Stimulated activated naive B cell treated with anti-CD40 and anti-IgM and Interleukin-4, amounts not matched to agents 10 μg/mL and 1 μg/mL and 100 μg/mL, for 72 hours (primary cell): ENCODE data around the gene BOD1L1.
A peak's percentile ranks its signal among the peaks of the same experiment; 100 is the strongest.

Source experiments
- ATAC-seq, 2 donors: fragments of 150-1000 bp; cut with Tn5 transposase; replicated peaks; 2 replicates each; pipeline ENCODE4 v1.10.0; 2021; ENCODE audit warnings: moderate library complexity in 1 of 2
- DNase-seq: peaks from one replicate; pipeline ENCODE4 v3.0.0; 2021
- H3K27ac Mint-ChIP-seq: one replicate; pipeline ENCODE4 v1.8.0; 2022; ENCODE audit warnings: mild to moderate bottlenecking, mixed read lengths
- H3K27me3 Mint-ChIP-seq, 2 donors: one replicate each; pipeline ENCODE4 v1.8.0; 2022; ENCODE audit warnings: mixed read lengths in 2 of 2
- H3K36me3 Mint-ChIP-seq, 2 donors: one replicate each; pipeline ENCODE4 v1.8.0; 2022; ENCODE audit warnings: mixed read lengths in 2 of 2, mild to moderate bottlenecking in 1 of 2
- H3K4me1 Mint-ChIP-seq, 2 donors: one replicate each; pipeline ENCODE4 v1.8.0; 2022; ENCODE audit warnings: mixed read lengths in 2 of 2, mild to moderate bottlenecking in 1 of 2
- H3K4me3 Mint-ChIP-seq, 2 donors: one replicate each; pipeline ENCODE4 v1.8.0; 2022; ENCODE audit warnings: mild to moderate bottlenecking in 2 of 2, mixed read lengths in 2 of 2, moderate library complexity in 1 of 2
- H3K9me3 Mint-ChIP-seq, 2 donors: one replicate each; pipeline ENCODE4 v1.8.0; 2022; ENCODE audit warnings: mixed read lengths in 2 of 2, mild to moderate bottlenecking in 1 of 2

The BOD1L1 gene

DNA sequence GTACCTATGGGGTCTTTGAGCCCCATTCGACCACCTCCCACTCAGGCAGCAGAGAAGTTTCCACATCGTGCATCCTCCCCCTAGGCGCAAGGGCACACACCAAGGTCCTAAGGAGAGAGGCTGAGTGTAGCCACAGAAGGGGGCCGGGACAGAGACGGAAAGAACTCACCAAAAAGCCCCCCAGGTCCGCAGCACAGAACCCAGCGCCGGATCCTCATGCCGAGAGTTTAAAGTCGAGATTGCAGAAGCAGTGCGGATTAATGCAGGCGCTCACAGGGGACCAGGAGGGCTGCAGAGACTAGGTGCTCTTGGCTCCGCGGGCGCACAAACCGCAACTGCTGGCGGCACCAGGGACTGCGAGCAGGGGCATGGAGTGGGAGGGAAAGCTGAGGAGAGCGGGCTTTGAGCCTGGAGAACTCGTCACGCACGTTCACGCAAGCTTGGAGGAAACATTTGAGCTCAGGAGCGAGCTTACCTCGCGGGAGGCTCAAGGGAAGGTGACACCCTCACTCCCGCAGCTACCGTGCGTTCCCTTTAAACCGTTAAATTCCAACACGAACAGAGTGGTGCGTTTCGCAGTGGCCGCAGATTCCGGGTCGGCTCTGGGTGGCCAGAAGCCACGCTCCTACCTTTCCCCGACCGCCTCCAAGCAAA lies 91.7 kb downstream of the BOD1L1 start:
- Mint-ChIP-seq H3K9me3 (peaks cover 5 to 8% of the 10 kb centered on the region in 2 donors), H3K4me1 (peaks cover 11 to 16% of the 10 kb centered on the region in 2 donors), H3K4me3 (no peak overlapping the region), H3K27me3 (peaks cover 69 to 88% of the 10 kb centered on the region in 2 donors), H3K27ac (peak overlapping the region; percentile 51), H3K36me3 (peaks cover 6 to 11% of the 10 kb centered on the region in 2 donors)
- no peak for DNase-seq
- ATAC-seq, result no peak

DNA sequence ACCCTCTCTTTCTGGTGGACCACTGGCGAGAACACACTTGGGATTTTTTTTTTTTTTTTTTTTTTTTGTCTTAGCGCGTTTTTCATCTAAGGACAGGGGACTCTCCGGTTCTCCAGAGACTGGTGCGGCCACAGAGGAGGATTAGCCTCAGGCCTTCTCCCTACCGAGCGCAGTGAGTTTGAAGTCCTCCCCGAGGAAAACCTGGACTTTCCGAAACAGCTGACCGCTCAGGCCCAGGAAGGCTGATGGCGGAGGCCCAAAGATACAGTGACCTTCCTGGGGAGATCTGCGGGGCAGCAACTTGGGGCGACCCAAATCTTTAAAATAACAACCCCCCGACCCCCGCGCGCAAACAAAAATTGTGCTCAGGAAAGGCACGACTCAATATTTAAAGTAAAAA lies 92.4 kb downstream of the BOD1L1 start:
- Mint-ChIP-seq H3K36me3 (peaks cover 6 to 11% of the 10 kb centered on the region in 2 donors), H3K27ac (peak overlapping the region; percentile 51)

DNA sequence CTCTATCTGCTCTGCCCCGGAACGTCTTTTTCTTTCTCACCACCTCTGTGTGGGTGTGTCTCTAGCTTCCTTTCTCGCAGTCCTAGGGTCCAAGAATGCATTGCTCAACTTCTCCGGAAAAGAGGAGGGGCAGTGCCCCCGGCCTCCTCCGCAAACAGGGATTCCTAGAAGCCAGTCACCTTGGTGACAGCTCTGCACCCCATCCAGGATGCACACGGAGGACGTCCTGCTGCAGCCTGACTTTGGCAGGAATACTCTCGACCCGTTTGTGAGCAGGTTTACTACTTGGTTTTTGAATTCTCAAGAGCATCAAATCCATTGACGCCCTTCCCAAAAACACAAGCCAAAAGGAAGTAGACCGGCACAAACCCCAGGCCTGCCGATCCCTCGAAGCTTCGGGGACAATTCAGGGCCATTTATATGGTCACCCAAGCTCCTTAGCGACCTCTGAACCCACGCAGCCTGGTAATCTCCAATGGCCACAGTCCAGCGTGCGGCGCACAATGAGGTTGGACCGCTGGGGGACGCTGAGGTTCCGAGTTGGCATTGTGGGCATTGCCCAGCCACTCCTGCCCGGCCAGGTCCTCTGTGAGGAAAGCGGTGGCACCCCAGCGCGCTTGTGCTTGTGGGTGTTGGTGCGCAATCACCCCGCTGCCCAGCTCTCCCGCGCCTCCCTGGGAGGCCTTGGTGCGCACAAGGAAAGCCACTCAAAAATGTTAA lies 93.0 kb downstream of the BOD1L1 start:
- peaks cover 6 to 11% of the 10 kb centered on the region in 2 donors for H3K36me3 Mint-ChIP-seq
- no peak overlapping the region for H3K4me3 Mint-ChIP-seq
- H3K4me1 Mint-ChIP-seq, result peaks cover 11 to 16% of the 10 kb centered on the region in 2 donors
- H3K27ac Mint-ChIP-seq, result no peak overlapping the region
- DNase-seq (no peak), ATAC-seq (no peak)
- H3K27me3 Mint-ChIP-seq, result peaks cover 77 to 97% of the 10 kb centered on the region in 2 donors
- peaks cover 5 to 8% of the 10 kb centered on the region in 2 donors for H3K9me3 Mint-ChIP-seq

More for the DNA sequence above, 92.4 kb downstream of the BOD1L1 start:
- DNase-seq, result no peak
- Mint-ChIP-seq H3K4me1 (peaks cover 11 to 16% of the 10 kb centered on the region in 2 donors), H3K4me3 (no peak overlapping the region), H3K27me3 (peaks cover 71 to 91% of the 10 kb centered on the region in 2 donors), H3K9me3 (peaks cover 5 to 8% of the 10 kb centered on the region in 2 donors)
- no peak for ATAC-seq

DNA sequence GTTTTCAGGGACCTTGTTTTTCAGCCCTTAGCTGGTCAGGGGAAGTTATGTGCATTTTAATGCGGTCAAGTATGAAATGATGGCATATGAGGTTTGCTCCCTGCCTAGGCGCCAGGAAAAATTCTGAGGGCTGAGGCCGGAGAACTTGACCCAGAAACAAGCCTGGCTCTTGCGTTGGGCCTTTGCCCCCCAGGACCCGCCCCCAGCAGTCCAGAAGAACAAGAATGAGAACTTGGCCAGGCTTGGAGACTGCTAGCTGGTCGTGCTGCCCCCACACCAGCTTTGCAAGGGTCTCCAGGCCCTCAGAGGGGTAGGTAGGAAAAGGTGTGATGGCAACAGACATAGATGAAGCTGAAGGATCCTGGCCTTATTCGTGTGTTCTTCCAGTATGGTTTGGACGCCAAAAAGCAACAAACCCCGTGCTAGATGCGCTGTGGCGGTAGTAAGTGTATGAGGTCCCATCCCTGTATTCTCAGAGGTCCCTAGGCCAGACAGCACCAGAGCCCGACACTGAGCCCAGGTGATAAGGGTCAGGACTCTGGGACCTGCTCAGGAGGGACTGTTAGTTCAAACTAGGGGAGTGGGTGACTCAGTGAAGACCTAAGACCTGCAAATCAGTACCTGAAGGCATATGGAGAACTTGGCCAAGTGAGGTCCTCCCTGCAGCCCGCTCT lies 93.7 kb downstream of the BOD1L1 start:
- no peak overlapping the region for H3K4me3 Mint-ChIP-seq
- H3K4me1 Mint-ChIP-seq, result peaks cover 14 to 17% of the 10 kb centered on the region in 2 donors
- no peak overlapping the region for H3K27ac Mint-ChIP-seq
- DNase-seq (no peak), ATAC-seq (no peak)
- peaks cover 80 to 99% of the 10 kb centered on the region in 2 donors for H3K27me3 Mint-ChIP-seq
- peaks cover 6 to 9% of the 10 kb centered on the region in 2 donors for H3K36me3 Mint-ChIP-seq
- peaks cover 5 to 7% of the 10 kb centered on the region in 2 donors for H3K9me3 Mint-ChIP-seq

DNA sequence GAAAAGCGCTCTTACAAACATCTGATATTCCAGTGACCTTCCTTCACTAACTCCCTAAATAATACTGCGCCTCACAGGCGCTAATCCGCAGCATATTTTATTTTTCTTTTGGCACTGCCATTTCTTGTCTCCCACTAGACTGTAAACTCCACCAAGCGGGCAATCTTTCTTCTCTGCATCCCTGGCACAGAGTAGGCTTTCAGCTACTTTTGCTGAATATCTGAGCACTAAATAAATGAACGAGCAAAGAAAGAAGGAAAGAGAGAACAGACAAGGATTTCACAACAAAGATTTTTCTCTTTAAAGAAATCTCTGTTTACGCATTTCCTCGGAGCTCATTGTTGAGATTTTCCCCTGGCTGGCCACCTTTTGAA lies 95.9 kb downstream of the BOD1L1 start:
- peaks cover 16 to 25% of the 10 kb centered on the region in 2 donors for H3K4me1 Mint-ChIP-seq
- H3K27ac Mint-ChIP-seq, result peak overlapping the region; percentile 88
- no peak for ATAC-seq
- H3K27me3 Mint-ChIP-seq, result peaks cover 74 to 94% of the 10 kb centered on the region in 2 donors
- peaks cover 0 to 2% of the 10 kb centered on the region in 2 donors for H3K36me3 Mint-ChIP-seq
- peaks cover 0 to 2% of the 10 kb centered on the region in 2 donors for H3K9me3 Mint-ChIP-seq
- H3K4me3 Mint-ChIP-seq, result no peak overlapping the region
- DNase-seq, result no peak

DNA sequence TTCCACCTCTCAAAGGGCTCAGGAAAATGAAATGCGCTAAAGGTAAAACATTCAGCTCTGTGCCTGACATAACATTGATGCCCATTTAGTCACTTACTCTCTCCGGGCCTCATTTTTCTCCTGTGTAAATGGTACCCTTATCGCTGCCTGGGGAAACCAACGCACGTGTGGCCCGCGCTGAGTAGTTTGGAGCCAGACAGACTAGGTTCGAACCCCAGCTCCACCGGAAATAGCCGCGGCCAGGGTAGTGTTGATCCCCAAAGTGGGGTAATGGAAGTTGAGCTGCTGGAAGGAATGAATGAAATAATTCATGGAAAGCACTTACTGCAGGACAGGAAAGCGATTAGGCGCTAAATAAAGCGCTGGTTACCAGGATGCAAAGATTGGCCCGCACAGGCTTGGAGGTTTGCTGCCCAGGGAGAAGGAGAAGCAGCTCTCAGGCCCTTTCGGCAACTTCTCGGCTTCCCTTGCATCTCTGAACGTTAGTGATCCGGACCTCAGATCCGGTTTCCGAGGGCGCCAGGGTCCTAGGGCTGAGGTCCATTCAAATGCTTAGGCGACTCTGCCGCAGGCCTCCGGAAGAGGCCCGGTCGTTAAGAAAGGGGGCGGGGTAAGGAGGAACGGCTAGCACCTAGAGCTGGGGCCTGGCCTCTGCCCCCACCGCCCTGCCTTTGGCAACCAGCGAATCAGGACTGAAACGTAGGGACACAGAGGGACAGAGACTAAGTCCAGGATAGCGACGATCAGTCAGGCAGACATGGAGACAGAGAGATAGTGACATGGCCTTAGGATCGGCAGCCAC lies 96.5 kb downstream of the BOD1L1 start:
- Mint-ChIP-seq H3K4me3 (no peak overlapping the region), H3K27ac (peak overlapping the region; percentile 88), H3K27me3 (peaks cover 70 to 90% of the 10 kb centered on the region in 2 donors)

DNA sequence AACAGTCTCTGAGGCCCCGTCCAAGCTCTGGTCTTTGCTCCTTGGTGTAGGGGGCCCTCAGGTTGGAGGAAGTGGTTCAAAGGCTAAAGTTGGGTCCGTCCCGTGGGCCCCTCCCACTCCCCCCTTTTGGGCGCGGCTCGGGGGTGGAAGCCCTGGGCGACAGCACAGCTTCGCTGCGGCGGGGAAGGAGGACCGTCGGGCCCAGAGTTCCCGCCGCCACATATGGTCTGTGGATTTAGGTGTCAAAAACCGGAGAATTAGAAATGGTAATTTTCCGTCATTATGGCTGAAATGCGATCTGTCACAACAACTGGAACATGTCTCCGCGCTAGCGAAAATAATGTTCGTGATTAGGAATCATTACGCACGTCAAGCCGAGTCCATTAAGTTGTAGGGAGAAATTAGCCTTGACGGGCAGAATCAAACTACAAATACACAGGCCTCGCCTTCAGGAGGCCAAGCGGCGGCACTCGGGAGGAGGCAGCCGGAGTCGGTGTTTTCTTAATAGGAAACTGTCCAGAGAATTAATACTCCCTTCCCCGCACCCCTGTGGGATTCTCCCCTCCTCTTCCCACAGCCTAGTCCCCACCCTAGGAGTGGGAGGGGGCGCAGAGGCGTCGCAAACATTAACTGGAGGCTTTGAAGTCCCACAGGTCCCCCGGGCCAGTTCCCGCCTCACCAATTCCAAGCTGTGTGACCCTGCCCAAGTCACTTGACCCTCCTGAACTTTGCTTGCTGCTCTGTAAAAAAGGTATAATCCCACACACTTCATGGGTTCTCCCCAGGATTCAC lies 98.2 kb downstream of the BOD1L1 start:
- Mint-ChIP-seq H3K27ac (peak overlapping the region; percentile 42), H3K4me1 (peaks cover 16 to 23% of the 10 kb centered on the region in 2 donors), H3K27me3 (peaks cover 73 to 86% of the 10 kb centered on the region in 2 donors), H3K9me3 (peaks cover 0 to 3% of the 10 kb centered on the region in 2 donors), H3K4me3 (peak overlapping the region in 1 of 2 donors; percentile 25), H3K36me3 (peaks cover under 1 to 2% of the 10 kb centered on the region in 2 donors)
- ATAC-seq, result no peak
- DNase-seq, result no peak

More for the DNA sequence above, 96.5 kb downstream of the BOD1L1 start:
- ATAC-seq (no peak), DNase-seq (no peak)
- Mint-ChIP-seq H3K9me3 (peaks cover 0 to 2% of the 10 kb centered on the region in 2 donors), H3K36me3 (peaks cover 0 to 2% of the 10 kb centered on the region in 2 donors), H3K4me1 (peaks cover 16 to 25% of the 10 kb centered on the region in 2 donors)

DNA sequence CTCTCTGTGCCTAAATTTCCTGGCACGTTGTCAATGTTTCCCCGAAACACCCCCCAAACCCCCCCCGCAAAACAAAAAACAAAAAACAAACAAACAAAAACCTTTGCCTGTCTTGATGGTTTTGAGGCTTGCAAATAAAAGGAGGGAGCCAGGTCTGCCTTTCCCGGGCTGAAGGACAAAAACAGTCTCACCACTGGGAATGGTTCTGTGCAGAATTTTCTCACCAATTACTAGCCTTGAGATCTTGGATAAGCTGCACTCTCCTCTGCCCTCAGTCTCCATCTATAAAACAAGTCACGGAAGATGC lies 98.8 kb downstream of the BOD1L1 start:
- H3K27ac Mint-ChIP-seq, result peak overlapping the region; percentile 90
- peaks cover 0 to 5% of the 10 kb centered on the region in 2 donors for H3K9me3 Mint-ChIP-seq
- peaks cover 73 to 86% of the 10 kb centered on the region in 2 donors for H3K27me3 Mint-ChIP-seq
- no peak overlapping the region for H3K4me3 Mint-ChIP-seq
- ATAC-seq, result no peak
- DNase-seq, result no peak
- H3K4me1 Mint-ChIP-seq, result peaks cover 16 to 18% of the 10 kb centered on the region in 2 donors
- H3K36me3 Mint-ChIP-seq, result peaks cover 2 to 6% of the 10 kb centered on the region in 2 donors

DNA sequence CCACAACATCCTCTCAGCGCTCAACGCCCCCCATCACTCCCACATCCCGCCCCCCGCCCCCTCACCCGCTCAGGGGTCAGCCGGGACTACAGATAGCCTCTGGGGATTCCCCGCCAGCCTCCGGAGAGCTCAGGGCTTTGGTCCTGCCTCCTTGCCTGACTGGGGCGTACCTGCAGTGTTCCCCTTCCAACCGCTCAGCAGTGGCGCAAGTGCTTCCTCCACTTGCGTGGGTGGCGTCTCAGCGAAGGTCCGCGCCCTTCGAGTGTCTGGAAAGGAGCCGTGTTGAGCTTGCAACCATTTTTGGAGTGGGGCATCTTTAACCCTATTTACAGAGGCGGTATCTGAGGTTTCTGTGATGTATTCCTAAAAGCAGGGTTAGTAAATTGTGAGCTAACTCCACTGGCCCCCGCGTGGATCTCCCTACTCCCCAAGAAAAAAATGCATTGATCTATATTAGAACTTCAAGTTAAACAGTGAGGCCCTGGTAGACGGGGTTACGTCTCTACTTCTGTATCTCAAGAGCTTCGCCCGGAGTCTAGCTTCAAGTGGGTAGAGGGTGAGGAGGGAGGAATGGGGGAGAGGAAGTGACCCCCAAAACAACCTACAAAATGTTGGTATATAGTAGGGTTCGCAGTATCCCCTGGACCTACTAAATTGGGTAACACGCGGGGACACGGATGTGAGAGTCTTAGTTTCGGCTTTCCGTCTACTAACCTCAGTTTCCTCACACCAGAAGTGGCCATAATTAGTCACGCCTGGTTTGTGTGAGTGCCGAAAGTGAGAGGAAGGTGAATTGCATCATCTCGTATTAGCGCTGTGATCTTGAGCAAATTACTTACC lies 99.3 kb downstream of the BOD1L1 start:
- Mint-ChIP-seq H3K4me3 (peak overlapping the region; percentile 46 to 55), H3K36me3 (peaks cover 2 to 6% of the 10 kb centered on the region in 2 donors), H3K27me3 (peaks cover 70 to 86% of the 10 kb centered on the region in 2 donors), H3K9me3 (peaks cover 0 to 6% of the 10 kb centered on the region in 2 donors), H3K4me1 (peaks cover 16 to 18% of the 10 kb centered on the region in 2 donors), H3K27ac (peak overlapping the region; percentile 90)
- DNase-seq, result no peak
- peak; percentile 45 to 73 for ATAC-seq

DNA sequence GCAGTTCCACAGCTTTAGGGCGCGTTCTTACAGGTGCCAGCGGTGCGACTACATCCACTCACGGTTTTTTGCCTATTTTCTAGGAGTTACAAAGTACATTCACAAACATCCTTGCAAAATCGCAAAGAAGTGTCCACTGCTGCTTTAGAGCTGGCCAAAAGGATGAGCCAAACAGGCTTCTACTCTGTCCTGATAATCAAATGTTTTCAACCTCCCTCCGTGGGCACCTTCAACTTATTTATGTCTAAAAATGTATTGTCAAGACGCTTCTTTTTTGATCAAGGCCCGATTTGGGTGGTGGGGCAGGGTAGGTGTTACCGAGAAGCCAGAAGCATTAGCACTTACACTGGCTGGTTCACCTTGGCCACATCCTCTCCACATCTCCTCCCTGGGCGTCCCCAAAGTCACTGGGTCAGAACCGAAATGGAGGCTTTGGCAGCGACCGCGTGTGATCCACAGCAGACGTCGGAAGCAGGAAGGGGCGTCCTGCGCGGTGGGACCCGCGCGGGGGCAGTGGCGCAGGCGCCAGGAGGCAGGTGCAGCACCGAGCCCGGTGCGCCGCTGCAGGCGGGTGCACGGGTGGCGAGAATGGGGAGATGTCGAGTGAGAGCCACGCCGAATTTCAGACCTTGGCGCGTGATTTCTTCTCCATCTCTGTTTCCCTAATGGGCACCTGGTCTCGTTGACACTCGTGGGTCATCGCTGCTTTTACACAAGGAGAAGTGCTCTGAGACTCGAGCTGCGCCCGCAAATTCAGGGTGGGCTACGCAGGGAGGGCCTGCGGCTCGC lies 100.1 kb downstream of the BOD1L1 start:
- Mint-ChIP-seq H3K4me3 (peak overlapping the region; percentile 69 to 74), H3K9me3 (peaks cover 0 to 6% of the 10 kb centered on the region in 2 donors), H3K27me3 (peaks cover 77 to 86% of the 10 kb centered on the region in 2 donors), H3K27ac (peak overlapping the region; percentile 85), H3K4me1 (peaks cover 18 to 23% of the 10 kb centered on the region in 2 donors), H3K36me3 (peaks cover 2 to 6% of the 10 kb centered on the region in 2 donors)
- ATAC-seq, result peak; percentile 23
- no peak for DNase-seq

DNA sequence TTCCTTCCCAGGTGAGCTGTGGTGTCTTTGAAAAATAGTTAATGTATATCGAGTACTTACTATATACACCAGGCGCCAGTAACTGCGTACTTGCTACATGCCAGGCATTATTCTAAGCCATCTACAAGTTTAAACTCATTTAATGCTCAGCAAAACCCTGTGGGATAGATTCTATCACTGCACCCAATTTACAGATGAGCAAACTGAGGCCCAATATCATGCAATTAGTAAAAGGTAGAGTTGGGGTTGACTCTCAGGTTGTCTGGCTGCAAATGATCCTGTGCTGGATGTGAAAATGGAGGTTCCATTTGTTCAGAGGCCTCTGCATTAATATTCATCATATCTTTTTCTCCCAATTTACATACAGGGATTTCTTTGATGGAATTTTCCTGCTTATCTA lies 100.9 kb downstream of the BOD1L1 start:
- Mint-ChIP-seq H3K27ac (no peak overlapping the region), H3K36me3 (peaks cover 2 to 6% of the 10 kb centered on the region in 2 donors), H3K27me3 (peaks cover 81 to 86% of the 10 kb centered on the region in 2 donors), H3K9me3 (peaks cover 0 to 6% of the 10 kb centered on the region in 2 donors), H3K4me3 (no peak overlapping the region), H3K4me1 (peaks cover 18 to 23% of the 10 kb centered on the region in 2 donors)
- no peak for DNase-seq
- no peak for ATAC-seq
